ENCODE results near the gene SLC26A6. TPM values are rescaled to one million over a fixed set of nuclear protein-coding genes. Genes with fewer than 3 reads are reported as not detected.

Gene SLC26A6
- total RNA-seq, 3 donors from 2014 or later (not counting 1 experiment from before 2014, with no cell fraction given) = 25.8 to 37.6 (median 32.3) TPM

- Mint-ChIP-seq H3K27me3 (ENCODE audit: low read depth in 2 of 2) (no peaks in the 10 kb centered on the region), H3K4me1 (peaks cover 26 to 38% of the 10 kb centered on the region in 2 donors), H3K4me3 (no peak overlapping the region), H3K36me3 (no peaks in the 10 kb centered on the region), H3K27ac (no peak overlapping the region), H3K9me3 (no peaks in the 10 kb centered on the region)
- DNase-seq (no peak), ATAC-seq (no peak)
- Histone ChIP-seq H3K27ac (ENCODE audit: low read length) (no peak overlapping the region), H3K36me3 (ENCODE audit: control insufficient read depth, insufficient read depth, low read length) (peaks cover 19% of the 10 kb centered on the region), H3K9me3 (ENCODE audit: control insufficient read depth, insufficient read depth, low read length) (no peaks in the 10 kb centered on the region), H3K4me3 (ENCODE audit: low read length) (no peak overlapping the region), H3K27me3 (ENCODE audit: control insufficient read depth, insufficient read depth, low read length) (no peaks in the 10 kb centered on the region), H3K4me1 (ENCODE audit: control insufficient read depth, insufficient read depth, low read length) (peaks cover 33% of the 10 kb centered on the region)
- TF ChIP-seq, protein P1, sequence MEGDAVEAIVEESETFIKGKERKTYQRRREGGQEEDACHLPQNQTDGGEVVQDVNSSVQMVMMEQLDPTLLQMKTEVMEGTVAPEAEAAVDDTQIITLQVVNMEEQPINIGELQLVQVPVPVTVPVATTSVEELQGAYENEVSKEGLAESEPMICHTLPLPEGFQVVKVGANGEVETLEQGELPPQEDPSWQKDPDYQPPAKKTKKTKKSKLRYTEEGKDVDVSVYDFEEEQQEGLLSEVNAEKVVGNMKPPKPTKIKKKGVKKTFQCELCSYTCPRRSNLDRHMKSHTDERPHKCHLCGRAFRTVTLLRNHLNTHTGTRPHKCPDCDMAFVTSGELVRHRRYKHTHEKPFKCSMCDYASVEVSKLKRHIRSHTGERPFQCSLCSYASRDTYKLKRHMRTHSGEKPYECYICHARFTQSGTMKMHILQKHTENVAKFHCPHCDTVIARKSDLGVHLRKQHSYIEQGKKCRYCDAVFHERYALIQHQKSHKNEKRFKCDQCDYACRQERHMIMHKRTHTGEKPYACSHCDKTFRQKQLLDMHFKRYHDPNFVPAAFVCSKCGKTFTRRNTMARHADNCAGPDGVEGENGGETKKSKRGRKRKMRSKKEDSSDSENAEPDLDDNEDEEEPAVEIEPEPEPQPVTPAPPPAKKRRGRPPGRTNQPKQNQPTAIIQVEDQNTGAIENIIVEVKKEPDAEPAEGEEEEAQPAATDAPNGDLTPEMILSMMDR (IDR thresholded peaks at IDR 0.05) = no peak
- intact Hi-C loops (cut with micrococcal nuclease) = no loop called here
- 96% methylated on average over 9 of the region's 9 CpGs for WGBS (ENCODE audit: insufficient coverage)
These were observed 47.5 kb upstream of the SLC26A6 start for GRCh38 chr3:48682786-48683185.

DNA sequence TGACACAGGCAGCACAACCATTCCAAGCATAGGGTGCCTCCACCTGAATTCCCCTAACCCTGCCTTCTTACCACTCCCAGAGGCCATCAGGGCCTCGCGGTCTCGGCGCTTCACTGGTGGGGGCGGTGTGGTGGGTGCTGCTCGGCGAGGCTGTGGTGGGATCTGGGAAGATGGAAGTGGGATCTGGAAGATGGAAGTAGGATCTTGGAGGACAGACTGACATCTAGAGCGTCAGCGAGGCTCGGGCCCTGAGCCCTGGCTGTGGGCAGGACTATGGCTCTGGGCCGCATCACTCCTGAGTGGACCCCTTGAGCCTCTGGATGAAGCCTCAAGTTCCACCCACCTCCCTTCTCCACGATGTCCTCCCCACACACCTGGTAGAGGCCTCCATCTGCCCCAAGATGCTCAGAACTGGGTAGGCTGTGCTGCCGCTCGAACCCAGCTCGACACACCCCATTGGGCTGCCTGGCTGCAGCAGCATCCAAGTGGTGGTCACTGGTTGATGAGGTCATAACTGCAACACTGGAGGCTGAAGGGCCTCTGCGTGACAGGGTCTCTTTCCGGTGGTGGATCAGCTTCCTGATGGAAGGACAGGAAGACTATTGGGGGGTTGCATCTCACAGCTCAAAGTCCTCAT lies 46.8 kb upstream of the SLC26A6 start:
- no peak for ATAC-seq
- peaks cover 26 to 38% of the 10 kb centered on the region in 2 donors for H3K4me1 Mint-ChIP-seq

DNA sequence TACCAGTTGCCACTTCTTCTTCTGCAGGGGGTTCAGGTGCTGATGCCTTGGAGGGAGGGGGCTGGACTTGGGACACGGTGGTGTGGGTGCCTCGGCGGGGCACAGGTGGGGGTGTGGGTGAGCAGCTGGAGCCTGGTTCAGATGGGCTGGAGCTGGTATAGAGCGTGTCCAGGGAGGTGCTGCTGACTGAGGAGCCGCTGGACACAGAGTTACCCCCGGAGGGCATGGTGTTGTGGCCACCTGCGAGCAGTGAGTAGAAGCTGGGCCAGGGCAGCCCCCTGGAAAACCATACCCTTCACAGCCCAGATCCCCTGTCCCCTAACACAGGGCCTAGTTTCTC lies 46.2 kb upstream of the SLC26A6 start:
- ATAC-seq (no peak), DNase-seq (no peak)
- Mint-ChIP-seq H3K36me3 (no peaks in the 10 kb centered on the region), H3K4me3 (no peak overlapping the region), H3K27ac (no peak overlapping the region), H3K27me3 (ENCODE audit: low read depth in 2 of 2) (no peaks in the 10 kb centered on the region), H3K4me1 (peaks cover 24 to 35% of the 10 kb centered on the region in 2 donors), H3K9me3 (no peaks in the 10 kb centered on the region)
- Histone ChIP-seq H3K4me3 (ENCODE audit: low read length) (no peak overlapping the region), H3K9me3 (ENCODE audit: control insufficient read depth, insufficient read depth, low read length) (no peaks in the 10 kb centered on the region), H3K27ac (ENCODE audit: low read length) (no peak overlapping the region), H3K4me1 (ENCODE audit: control insufficient read depth, insufficient read depth, low read length) (peaks cover 32% of the 10 kb centered on the region), H3K27me3 (ENCODE audit: control insufficient read depth, insufficient read depth, low read length) (no peaks in the 10 kb centered on the region), H3K36me3 (ENCODE audit: control insufficient read depth, insufficient read depth, low read length) (peaks cover 14% of the 10 kb centered on the region)
- TF ChIP-seq, protein P1 (IDR thresholded peaks at IDR 0.05) = no peak
- 96% methylated on average over 7 of the region's 7 CpGs for WGBS (ENCODE audit: insufficient coverage)
- intact Hi-C loops (cut with micrococcal nuclease) = no loop called here

More for the DNA sequence above, 46.8 kb upstream of the SLC26A6 start:
- Histone ChIP-seq H3K4me3 (ENCODE audit: low read length) (no peak overlapping the region), H3K4me1 (ENCODE audit: control insufficient read depth, insufficient read depth, low read length) (peaks cover 33% of the 10 kb centered on the region), H3K27ac (ENCODE audit: low read length) (no peak overlapping the region), H3K27me3 (ENCODE audit: control insufficient read depth, insufficient read depth, low read length) (no peaks in the 10 kb centered on the region), H3K36me3 (ENCODE audit: control insufficient read depth, insufficient read depth, low read length) (peaks cover 14% of the 10 kb centered on the region), H3K9me3 (ENCODE audit: control insufficient read depth, insufficient read depth, low read length) (no peaks in the 10 kb centered on the region)
- Mint-ChIP-seq H3K27me3 (ENCODE audit: low read depth in 2 of 2) (no peaks in the 10 kb centered on the region), H3K4me3 (no peak overlapping the region), H3K36me3 (no peaks in the 10 kb centered on the region), H3K9me3 (no peaks in the 10 kb centered on the region), H3K27ac (no peak overlapping the region)
- TF ChIP-seq, protein P1 (IDR thresholded peaks at IDR 0.05) = no peak
- intact Hi-C loops (cut with micrococcal nuclease) = no loop called here
- no peak for DNase-seq
- 97% methylated on average over 13 of the region's 17 CpGs for WGBS (ENCODE audit: insufficient coverage)
